Breast epithelium (tissue), 3 donors: ENCODE results near the gene BTAF1.

Experiments used
- POLR2AphosphoS5 ChIP-seq, 3 donors: sonication (generic); formaldehyde crosslinking; IDR thresholded peaks; one replicate each; pipeline ENCODE4 v1.6.1; 2017; ENCODE audit warnings: antibody characterized with exemption in 3 of 3
- TF ChIP-seq, protein P1 (sequence below), 3 donors: fragments of 450-650 bp; IDR thresholded peaks; one replicate each; pipeline ENCODE4 v1.5.1; 2016 to 2017; ENCODE audit warnings: antibody characterized with exemption in 3 of 3, mild to moderate bottlenecking in 3 of 3, moderate library complexity in 3 of 3

DNA sequence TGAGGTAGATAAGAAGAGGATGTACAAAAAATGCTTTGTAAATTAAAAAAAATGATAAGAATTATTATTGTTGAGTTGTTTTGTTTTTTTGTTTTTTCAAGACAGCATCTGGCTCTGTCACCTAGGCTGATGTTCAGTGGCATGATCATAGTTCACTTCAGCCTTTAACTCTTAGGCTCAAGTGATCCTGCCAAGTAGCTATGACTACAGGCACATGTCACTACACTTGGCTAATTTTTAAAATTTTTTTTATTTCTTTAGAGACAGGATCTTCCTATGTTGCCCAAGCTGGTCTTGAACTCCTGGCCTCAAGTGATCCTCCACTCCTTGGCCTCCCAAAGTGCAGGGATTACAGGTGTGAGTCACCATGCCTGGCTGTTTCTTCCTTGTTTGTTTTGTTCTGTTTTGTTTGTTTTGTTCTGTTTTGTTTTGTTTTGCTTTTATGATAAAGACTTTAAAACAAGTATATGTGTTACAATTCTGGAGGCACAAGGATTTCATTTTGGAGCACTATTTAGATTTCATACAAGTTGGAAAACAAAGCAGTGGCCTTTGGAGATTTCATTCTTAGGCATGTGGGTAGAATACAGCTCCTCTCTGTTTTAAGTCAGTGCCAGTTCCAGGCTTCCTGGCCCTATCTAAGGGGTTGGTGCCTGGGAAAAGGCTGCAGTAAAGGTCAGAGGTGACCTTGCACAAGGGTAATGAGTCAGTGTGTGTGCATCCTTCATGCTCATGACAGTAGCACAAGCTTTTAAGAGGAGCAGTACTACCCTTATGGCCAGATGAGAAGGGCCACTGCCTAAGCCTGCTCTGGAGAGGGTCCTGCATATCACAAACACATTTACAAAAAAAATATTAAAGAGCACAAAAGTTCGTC is 32.2 kb upstream of the BTAF1 start:
- TF ChIP-seq, protein P1, sequence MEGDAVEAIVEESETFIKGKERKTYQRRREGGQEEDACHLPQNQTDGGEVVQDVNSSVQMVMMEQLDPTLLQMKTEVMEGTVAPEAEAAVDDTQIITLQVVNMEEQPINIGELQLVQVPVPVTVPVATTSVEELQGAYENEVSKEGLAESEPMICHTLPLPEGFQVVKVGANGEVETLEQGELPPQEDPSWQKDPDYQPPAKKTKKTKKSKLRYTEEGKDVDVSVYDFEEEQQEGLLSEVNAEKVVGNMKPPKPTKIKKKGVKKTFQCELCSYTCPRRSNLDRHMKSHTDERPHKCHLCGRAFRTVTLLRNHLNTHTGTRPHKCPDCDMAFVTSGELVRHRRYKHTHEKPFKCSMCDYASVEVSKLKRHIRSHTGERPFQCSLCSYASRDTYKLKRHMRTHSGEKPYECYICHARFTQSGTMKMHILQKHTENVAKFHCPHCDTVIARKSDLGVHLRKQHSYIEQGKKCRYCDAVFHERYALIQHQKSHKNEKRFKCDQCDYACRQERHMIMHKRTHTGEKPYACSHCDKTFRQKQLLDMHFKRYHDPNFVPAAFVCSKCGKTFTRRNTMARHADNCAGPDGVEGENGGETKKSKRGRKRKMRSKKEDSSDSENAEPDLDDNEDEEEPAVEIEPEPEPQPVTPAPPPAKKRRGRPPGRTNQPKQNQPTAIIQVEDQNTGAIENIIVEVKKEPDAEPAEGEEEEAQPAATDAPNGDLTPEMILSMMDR (IDR thresholded peaks at IDR 0.05): no peak
- TF ChIP-seq POLR2AphosphoS5 (IDR thresholded peaks at IDR 0.05): no peak
